ENCODE measurements around the gene DYNLRB1. TPM values are rescaled to one million over a fixed set of nuclear protein-coding genes. Genes with fewer than 3 reads are reported as not detected.
"Not testable (repeated sequence)": the region's sequence is repeated elsewhere in the genome, so short reads cannot be mapped to it uniquely, and the experiment has no call there.

DYNLRB1 gene
- total and polyA plus RNA-seq, 5 donors: 134 to 289 (median 158) TPM

GRCh38 chr20:34491226-34491931, 24.8 kb upstream of the DYNLRB1 start:
- no peaks in the 10 kb centered on the region for H3K27me3 ChIP-seq (ENCODE audit: control insufficient read depth, insufficient read depth)
- H3K4me1 ChIP-seq (ENCODE audit: control insufficient read depth, insufficient read depth, low read length): no peaks in the 10 kb centered on the region
- H3K9me3 ChIP-seq (ENCODE audit: control insufficient read depth, low read length): no peaks in the 10 kb centered on the region
- DNase-seq (no peak), ATAC-seq (no peak)
- no peak overlapping the region for H3K4me3 ChIP-seq (ENCODE audit: low read length)
- 93% methylated on average over 4 of the region's 4 CpGs for WGBS
- intact Hi-C loops (cut with DNase I): no loop called here
- H3K27ac ChIP-seq (ENCODE audit: low read length): no peak overlapping the region

GRCh38 chr20:34491932-34492509, 24.2 kb upstream of the DYNLRB1 start:
- H3K9me3 ChIP-seq (ENCODE audit: control insufficient read depth, low read length): no peaks in the 10 kb centered on the region
- intact Hi-C loops (cut with DNase I): no loop called here
- H3K27me3 ChIP-seq (ENCODE audit: control insufficient read depth, insufficient read depth): no peaks in the 10 kb centered on the region
- H3K4me1 ChIP-seq (ENCODE audit: control insufficient read depth, insufficient read depth, low read length): no peaks in the 10 kb centered on the region
- H3K4me3 ChIP-seq (ENCODE audit: low read length): no peak overlapping the region
- ATAC-seq: no peak
- DNase-seq: no peak
- H3K27ac ChIP-seq (ENCODE audit: low read length): no peak overlapping the region
- 95% methylated on average over 4 of the region's 4 CpGs for WGBS

GRCh38 chr20:34493646-34494045, 22.6 kb upstream of the DYNLRB1 start:
- no peak for ATAC-seq
- intact Hi-C loops (cut with DNase I): no loop called here
- 81% methylated on average over 4 of the region's 4 CpGs for WGBS

DNA sequence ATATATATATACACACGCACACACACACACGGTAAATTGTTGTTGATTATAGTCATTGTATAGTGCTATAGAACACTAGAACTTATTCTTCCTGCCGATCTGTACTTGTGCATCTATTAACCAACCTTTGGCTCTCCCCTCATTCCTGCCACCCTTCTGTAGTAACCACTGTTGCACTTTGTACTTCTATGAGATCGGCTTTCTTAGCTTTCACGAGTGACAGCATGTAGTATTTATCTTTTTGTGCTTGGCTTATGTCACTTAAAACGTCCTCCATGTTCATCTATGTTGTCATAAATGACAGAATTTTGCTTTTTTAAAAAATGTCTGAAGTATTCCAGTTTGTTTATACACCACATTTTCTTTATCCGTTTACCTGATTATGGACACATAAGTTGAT, 20.9 kb upstream of the DYNLRB1 start:
- no peaks in the 10 kb centered on the region for H3K4me1 ChIP-seq (ENCODE audit: control insufficient read depth, insufficient read depth, low read length)
- intact Hi-C loops (cut with DNase I): no loop called here
- ATAC-seq (no peak), DNase-seq (no peak)
- WGBS: 93% methylated on average over 7 of the region's 7 CpGs
- no peak overlapping the region for H3K27ac ChIP-seq (ENCODE audit: low read length)
- H3K9me3 ChIP-seq (ENCODE audit: control insufficient read depth, low read length): no peaks in the 10 kb centered on the region
- no peaks in the 10 kb centered on the region for H3K27me3 ChIP-seq (ENCODE audit: control insufficient read depth, insufficient read depth)
- no peak overlapping the region for H3K4me3 ChIP-seq (ENCODE audit: low read length)

More at GRCh38 chr20:34493646-34494045, 22.6 kb upstream of the DYNLRB1 start:
- H3K27me3 ChIP-seq (ENCODE audit: control insufficient read depth, insufficient read depth): no peaks in the 10 kb centered on the region
- H3K4me3 ChIP-seq (ENCODE audit: low read length): no peak overlapping the region
- H3K27ac ChIP-seq (ENCODE audit: low read length): no peak overlapping the region
- H3K4me1 ChIP-seq (ENCODE audit: control insufficient read depth, insufficient read depth, low read length): no peaks in the 10 kb centered on the region
- H3K9me3 ChIP-seq (ENCODE audit: control insufficient read depth, low read length): no peaks in the 10 kb centered on the region
- DNase-seq: no peak

DNA sequence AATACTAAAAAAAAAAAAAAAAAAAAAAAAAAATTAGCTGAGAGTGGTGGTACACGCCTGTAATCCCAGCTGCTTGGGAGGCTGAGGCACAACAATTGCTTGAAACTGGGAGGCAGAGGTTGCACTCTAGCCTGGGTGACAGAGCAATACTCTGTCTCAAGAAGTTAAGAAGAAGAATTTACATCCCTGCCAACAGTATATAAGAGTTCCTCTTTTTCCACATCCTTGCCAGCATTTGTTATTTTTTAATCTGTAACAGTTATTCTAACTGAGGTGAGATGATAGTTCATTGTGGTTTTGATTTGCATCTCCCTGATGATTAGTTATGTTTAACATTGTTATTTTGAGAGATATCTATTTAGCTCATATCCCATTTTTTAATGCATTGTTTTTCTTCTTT, 20.3 kb upstream of the DYNLRB1 start:
- Histone ChIP-seq H3K27ac (ENCODE audit: low read length) (no peak overlapping the region), H3K4me1 (ENCODE audit: control insufficient read depth, insufficient read depth, low read length) (no peaks in the 10 kb centered on the region), H3K4me3 (ENCODE audit: low read length) (no peak overlapping the region), H3K9me3 (ENCODE audit: control insufficient read depth, low read length) (no peaks in the 10 kb centered on the region), H3K27me3 (ENCODE audit: control insufficient read depth, insufficient read depth) (no peaks in the 10 kb centered on the region)
- no peak for ATAC-seq
- DNase-seq: no peak
- intact Hi-C loops (cut with DNase I): no loop called here
- WGBS: 95% methylated on average over 1 of the region's 1 CpG

DNA sequence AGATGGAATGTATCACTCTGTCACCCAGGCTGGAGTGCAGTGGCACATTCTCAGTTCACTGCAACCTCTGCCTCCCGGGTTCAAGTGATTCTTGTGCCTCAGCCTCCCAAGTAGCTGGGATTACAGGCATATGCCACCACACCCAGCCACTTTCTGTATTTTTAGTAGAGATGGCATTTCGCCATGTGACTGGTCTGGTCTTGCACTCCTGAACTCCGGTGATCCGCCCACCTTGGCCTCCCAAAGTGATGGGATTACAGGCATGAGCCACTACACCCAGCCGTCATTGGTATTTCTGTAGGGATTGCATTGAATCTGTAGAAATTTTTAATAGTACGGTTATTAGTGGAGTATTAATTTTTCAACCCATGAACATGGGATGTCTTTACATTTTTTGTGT, 18.6 kb upstream of the DYNLRB1 start:
- H3K27ac ChIP-seq (ENCODE audit: low read length); H3K4me3 ChIP-seq (ENCODE audit: low read length); H3K27me3 ChIP-seq (ENCODE audit: control insufficient read depth, insufficient read depth); DNase-seq; intact Hi-C loops (cut with DNase I); ATAC-seq; H3K4me1 ChIP-seq (ENCODE audit: control insufficient read depth, insufficient read depth, low read length); H3K9me3 ChIP-seq (ENCODE audit: control insufficient read depth, low read length): not testable (repeated sequence)
- 97% methylated on average over 6 of the region's 6 CpGs for WGBS

DNA sequence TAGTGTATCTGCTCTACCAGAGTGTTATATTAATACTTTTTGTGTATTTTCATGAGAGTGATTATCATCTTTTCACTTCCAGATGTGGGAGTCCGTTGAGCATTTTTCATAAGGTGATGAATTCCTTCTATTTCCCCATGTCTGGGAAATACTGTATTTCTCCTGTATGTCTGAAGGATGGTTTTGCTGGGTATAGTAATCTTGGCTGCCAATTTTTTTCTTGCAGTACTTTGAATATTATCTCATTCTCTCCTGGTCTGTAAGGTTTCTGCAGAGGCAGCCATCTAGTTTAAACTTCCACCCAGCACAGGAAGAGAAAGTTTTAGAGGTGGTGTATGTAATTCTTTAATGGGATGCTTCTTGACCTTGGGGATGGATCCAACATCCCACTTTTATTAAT, 15.4 kb upstream of the DYNLRB1 start:
- Histone ChIP-seq H3K27me3 (ENCODE audit: control insufficient read depth, insufficient read depth) (no peaks in the 10 kb centered on the region), H3K4me3 (ENCODE audit: low read length) (no peak overlapping the region), H3K4me1 (ENCODE audit: control insufficient read depth, insufficient read depth, low read length) (no peaks in the 10 kb centered on the region), H3K9me3 (ENCODE audit: control insufficient read depth, low read length) (no peaks in the 10 kb centered on the region), H3K27ac (ENCODE audit: low read length) (no peak overlapping the region)
- ATAC-seq (no peak), DNase-seq (no peak)
- intact Hi-C loops (cut with DNase I): no loop called here
- 97% methylated on average over 1 of the region's 1 CpG for WGBS

- Histone ChIP-seq H3K9me3 (ENCODE audit: control insufficient read depth, low read length) (no peaks in the 10 kb centered on the region), H3K27ac (ENCODE audit: low read length) (no peak overlapping the region), H3K27me3 (ENCODE audit: control insufficient read depth, insufficient read depth) (no peaks in the 10 kb centered on the region), H3K4me1 (ENCODE audit: control insufficient read depth, insufficient read depth, low read length) (no peaks in the 10 kb centered on the region), H3K4me3 (ENCODE audit: low read length) (no peak overlapping the region)
- ATAC-seq: no peak
- intact Hi-C loops (cut with DNase I): no loop called here
- WGBS: 82% methylated on average over 3 of the region's 3 CpGs
- DNase-seq: no peak
These were observed 9.7 kb upstream of the DYNLRB1 start for GRCh38 chr20:34506480-34506879.

DNA sequence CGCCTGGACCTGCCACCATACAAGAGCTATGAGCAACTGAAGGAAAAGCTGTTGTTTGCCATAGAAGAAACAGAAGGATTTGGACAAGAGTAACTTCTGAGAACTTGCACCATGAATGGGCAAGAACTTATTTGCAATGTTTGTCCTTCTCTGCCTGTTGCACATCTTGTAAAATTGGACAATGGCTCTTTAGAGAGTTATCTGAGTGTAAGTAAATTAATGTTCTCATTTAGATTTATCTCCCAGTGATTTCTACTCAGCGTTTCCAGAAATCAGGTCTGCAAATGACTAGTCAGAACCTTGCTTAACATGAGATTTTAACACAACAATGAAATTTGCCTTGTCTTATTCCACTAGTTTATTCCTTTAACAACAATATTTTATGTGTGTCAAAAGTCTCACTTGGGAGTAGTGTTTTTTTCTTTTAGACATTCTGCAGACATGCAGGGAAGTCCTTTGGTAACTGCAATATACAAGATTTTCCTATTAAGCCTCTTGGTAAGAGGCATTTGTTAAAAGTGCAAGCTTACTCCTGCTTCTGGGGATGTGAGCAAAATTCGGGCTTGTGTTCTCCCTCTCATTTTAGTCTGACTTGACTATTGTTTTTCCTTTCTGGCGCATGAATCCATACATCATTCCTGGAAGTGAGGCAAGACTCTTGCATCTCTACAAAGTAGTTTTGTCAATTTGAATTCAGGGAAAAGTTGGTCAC, 8.4 kb upstream of the DYNLRB1 start:
- Histone ChIP-seq H3K4me3 (ENCODE audit: low read length) (no peak overlapping the region), H3K27ac (ENCODE audit: low read length) (no peak overlapping the region), H3K4me1 (ENCODE audit: control insufficient read depth, insufficient read depth, low read length) (peaks cover 2% of the 10 kb centered on the region), H3K9me3 (ENCODE audit: control insufficient read depth, low read length) (no peaks in the 10 kb centered on the region), H3K27me3 (ENCODE audit: control insufficient read depth, insufficient read depth) (no peaks in the 10 kb centered on the region)
- ATAC-seq: no peak
- DNase-seq: no peak
- 84% methylated on average over 4 of the region's 4 CpGs for WGBS
- intact Hi-C loops (cut with DNase I): no loop called here

DNA sequence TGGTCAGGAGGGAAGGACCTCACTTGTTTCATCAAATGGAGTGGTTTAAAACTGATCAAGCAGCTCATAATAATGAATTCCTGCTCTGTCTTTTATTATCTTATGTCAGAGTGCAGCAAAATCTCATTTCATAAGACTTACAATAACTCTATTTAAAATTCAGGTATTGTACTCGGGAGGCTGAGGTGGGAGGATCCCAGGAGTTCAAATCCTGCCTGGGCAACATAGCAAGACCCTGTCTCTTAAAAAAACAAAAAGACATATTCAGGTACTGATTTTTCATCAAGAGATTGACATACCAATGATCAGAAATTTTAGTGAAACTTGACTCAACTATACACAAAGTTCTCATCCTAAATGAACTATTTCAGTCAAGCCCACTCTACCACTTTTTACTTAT, 5.6 kb upstream of the DYNLRB1 start:
- no peak overlapping the region for H3K27ac ChIP-seq (ENCODE audit: low read length)
- no peak for ATAC-seq
- intact Hi-C loops (cut with DNase I): no loop called here
- no peaks in the 10 kb centered on the region for H3K27me3 ChIP-seq (ENCODE audit: control insufficient read depth, insufficient read depth)
- no peak for DNase-seq
- H3K4me1 ChIP-seq (ENCODE audit: control insufficient read depth, insufficient read depth, low read length): peaks cover 5% of the 10 kb centered on the region
- no peaks in the 10 kb centered on the region for H3K9me3 ChIP-seq (ENCODE audit: control insufficient read depth, low read length)
- WGBS: 95% methylated on average over 1 of the region's 1 CpG
- no peak overlapping the region for H3K4me3 ChIP-seq (ENCODE audit: low read length)

GRCh38 chr20:34511891-34512265, 4.3 kb upstream of the DYNLRB1 start:
- Histone ChIP-seq H3K27ac (ENCODE audit: low read length) (no peak overlapping the region), H3K4me3 (ENCODE audit: low read length) (no peak overlapping the region), H3K4me1 (ENCODE audit: control insufficient read depth, insufficient read depth, low read length) (peaks cover 5% of the 10 kb centered on the region), H3K9me3 (ENCODE audit: control insufficient read depth, low read length) (no peaks in the 10 kb centered on the region), H3K27me3 (ENCODE audit: control insufficient read depth, insufficient read depth) (no peaks in the 10 kb centered on the region)
- WGBS: 94% methylated on average over 3 of the region's 3 CpGs
- no peak for ATAC-seq
- intact Hi-C loops (cut with DNase I): no loop called here
- DNase-seq: no peak
